COR-L47 (cell line): ENCODE data around the gene NDUFAF8.
"Not testable (repeated sequence)": the region's sequence is repeated elsewhere in the genome, so short reads cannot be mapped to it uniquely, and the experiment has no call there.

Experiments used
- DNase-seq: peaks from one replicate; lab custom pipeline; 2025; lab: John Stamatoyannopoulos, UW

Gene NDUFAF8

DNA sequence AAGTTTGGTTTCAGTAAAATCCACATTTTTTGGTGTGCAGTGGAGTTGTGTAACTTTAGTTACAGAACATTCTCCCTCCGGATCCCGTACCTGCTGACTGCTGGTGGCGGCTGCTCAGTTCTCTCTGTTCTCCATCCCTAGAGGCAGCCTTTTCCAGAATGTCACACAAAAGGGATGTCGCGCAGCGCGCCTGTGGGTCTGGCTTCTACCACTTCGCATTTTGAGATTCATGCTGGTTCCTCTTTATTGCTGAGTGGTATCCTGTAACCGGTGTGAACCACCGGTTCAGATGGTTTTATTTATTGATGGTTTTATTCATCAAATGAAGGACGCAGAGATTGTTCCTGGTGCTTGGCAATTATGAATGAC lies 15.4 kb upstream of the NDUFAF8 start:
- peak; percentile 43 for DNase-seq

DNA sequence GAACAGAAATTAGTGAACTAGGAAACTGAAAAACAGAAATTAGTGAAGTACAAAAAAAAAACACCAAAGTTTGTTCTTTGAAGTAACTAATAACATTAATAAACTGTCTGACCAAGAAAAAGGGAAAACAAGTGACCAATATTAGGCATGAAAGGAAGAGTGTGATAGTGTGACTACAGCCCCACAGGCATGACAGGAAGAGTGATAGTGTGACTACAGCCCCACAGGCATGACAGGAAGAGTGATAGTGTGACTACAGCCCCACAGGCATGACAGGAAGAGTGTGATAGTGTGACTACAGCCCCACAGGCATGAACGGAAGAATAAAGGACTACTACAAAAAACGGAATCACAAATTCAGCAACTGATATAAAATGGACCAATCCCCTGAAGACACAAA lies 11.5 kb upstream of the NDUFAF8 start:
- not testable (repeated sequence) for DNase-seq

DNA sequence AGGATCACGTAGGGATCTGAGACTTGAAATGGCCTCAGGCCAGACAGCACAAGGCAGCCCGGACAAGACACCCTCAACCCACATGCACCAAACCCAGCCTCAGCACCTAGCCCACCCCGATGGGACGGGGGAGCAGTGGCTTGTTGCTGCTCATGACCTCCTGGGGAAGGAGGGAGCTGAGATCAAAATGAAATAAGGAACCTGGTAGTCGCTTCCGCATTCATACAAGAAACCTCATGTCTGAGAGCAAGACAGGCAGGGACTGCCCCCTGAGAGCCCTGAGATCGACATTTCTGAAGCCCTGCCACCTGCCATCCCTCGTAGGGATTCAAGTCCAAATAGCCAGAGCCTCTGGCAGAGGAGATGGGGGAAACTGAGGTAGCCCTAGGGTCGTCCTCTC lies 10.7 kb upstream of the NDUFAF8 start:
- DNase-seq: no peak

DNA sequence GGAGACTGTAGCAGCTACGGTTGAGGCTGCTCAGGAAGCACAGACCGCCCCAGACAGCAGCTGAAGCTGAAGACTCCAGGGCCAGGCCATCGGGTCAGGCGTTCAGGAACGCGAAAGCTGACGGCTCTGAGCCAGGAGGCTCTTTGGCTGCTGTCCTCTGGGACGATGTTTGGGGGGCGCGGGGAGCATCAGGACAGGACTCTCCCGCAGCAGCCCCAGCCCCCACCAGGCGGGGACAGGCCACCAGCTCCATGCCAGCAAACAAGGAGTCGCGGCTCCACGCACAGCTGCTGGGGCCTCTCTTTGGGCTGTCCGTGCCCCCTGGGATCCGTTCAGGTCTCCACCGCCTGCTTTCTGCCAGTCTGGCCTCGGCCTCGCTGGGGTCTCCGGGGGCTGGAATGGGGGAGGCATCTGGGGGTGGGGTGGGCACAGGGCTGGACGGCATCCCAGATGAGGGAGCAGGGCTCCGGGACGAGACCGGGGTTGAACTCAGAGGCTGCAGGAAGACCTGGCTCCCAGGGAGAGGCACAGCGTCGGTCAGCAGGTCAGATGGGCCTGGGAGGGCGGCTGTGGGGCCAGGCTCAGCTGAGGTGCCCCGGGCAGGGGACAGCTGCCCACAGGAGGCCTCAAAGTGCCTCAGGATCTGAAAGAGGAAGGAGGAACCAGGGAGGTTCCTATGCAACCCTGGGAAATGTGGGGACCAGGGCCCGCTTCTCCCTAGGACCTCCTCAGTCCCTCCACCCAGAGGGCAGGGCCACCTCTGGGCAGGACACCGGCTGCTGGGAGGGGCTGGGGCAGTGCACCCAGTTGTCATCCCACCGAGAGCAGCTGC lies 10.1 kb upstream of the NDUFAF8 start:
- no peak for DNase-seq

DNA sequence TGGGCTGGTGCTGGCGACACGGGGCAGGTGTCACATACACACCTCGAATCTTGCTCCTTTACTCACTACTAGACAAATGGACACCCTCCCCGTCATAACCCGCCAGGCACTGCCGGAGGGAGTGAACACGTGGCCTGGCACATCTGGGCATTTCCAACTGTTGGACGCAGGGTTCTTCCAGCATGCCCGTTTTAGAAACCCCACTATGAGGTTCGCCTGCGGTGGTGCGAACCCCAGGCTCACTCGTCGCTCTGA lies 9.5 kb upstream of the NDUFAF8 start:
- no peak for DNase-seq

DNA sequence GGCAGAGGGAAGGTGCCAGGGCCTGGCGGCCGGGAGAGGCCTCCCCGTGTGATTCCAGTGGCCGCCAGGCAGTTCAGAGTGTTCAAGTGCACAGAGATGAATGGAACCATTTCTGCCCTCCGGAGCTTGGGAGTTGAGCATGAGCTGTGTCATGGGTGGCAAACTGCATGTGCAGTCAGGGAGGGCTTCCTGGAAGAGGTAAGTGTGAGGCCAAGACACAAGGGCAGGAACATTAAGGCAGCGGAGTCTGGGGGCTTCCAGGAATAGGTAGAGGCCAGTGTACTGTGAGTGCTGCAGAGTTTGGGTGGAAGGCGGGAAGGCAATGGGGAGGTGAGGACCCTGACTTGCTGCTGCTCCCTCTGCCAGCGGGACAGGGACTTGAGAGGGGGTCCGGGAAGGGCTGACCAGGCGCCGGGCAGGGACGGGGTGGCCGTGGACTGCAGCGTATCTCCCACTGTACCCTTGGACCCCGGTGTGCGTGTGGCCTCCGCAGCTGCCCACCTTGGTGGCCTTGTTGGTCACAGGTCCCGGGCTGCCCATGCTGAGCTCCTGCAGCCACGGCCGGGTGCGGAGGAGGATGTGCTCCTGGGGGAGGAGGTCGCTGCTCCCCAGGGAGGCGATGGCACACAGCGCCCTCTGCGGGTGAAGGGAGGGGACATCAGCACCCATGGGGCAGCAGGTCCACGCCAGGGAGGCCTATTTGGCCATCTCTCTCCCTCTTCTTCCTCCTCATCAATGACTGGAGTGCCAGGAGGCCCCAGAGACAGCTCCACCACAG lies 8.9 kb upstream of the NDUFAF8 start:
- no peak for DNase-seq

DNA sequence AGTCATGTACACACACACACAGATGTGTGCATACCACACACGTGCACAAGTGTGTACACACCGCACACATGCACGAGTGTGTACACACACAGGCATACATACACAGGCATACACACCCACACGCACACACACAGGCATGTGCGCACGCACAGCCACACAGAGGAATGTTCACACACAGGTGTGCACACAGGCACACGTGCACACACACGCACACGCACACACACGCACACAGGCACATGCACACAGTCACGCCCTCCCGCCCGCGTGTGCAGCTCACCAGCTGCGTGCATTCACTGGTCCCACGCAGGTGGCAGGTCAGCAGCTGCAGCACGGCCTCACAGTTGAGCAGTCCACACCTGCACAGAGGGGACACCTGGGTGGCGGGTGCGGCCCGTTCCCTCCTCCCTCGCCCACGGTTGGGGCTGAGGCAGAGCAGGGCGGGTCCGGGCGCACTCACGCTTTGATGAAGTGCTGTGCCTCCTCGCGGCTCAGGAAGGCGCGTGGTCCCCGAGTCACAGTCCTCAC lies 7.9 kb upstream of the NDUFAF8 start:
- no peak for DNase-seq

DNA sequence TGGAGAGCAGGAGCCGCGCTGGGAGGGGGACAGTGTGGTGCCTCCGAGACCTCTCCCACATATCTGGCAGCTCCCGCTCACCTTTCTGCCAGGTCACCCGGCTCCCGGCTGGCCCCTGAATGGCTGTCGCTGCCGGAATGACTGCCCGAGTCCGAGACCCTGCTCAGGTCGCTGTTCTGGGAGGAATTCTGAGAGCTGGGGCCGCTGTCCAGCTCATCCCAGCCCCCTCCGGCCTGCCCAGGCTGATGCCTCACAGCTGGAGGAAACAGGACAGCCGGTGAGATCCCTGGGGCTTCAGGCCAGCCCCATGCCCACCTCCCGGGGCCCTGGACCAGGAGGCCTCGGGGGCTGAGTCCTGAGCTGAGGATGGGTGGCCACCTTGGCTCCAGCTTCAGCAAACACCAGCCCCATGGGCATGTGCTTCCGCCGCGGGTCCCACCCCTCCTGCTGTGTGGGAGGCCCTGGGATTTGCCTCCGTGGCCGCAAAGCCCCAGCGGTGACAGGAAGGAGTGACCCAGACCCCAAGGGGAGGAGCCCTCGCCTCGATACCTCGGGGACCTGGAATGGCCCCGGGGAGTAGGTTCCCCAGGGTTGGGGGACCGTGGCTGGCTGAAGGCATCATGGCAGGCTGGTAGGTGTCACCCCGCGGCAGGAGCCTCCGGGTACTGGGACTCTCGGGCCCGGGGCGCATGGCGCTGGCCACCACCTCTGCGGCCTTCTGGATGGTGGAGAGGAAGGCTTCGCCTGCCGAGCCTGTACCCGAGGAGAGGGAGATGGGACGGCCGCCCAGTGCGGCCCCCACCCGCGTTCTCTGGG lies 7.1 kb upstream of the NDUFAF8 start:
- no peak for DNase-seq

DNA sequence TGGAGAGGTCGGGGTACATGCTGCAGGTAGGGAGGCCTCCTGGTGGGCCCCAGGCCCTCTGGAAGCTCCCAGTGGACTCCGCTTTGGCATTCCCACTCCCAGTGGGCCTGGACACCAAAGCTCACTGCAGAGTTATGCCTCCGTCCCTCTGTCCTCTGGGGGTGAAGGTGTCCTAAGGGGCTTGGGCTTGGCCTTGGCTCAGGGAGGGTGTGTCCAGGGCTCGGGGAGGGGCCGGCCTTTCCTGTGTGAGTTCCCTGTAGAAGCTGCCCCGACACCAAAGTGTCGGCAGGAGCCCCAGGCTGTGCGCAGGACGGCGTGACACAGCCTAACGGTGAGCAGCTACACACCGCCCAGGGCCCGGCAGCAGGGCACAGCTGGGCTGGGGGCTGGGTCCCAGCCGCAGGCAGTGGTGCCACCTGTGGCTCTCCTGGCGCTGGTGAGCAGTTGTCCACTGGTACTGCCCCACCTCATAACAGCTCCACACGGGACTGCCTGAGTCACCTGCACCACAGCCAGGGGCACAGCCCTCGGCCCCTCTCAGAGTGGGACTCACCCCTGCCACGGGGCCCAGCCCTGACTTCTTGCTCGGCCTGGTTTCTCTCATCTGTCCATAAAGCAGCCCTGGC lies 6.4 kb upstream of the NDUFAF8 start:
- no peak for DNase-seq

DNA sequence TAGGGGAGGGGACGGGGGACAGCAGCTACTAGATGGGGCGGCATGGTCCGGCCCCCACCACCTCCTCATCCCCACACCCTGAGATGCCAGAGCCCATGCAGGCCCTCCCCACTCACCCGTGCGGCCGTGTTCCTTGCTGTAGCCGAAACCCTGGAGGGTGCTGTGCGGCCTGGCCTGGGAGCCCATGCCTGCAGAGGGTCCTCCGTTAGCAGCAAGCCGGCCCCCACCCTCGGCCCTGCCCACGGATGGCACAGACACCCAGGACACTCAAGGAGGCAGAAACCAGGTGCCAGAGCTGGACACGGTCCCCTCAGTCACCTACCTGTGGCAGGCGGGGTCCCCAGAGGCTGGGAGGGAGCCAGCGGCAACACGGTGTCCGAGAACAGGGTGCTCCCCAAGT lies 5.8 kb upstream of the NDUFAF8 start:
- DNase-seq: no peak

DNA sequence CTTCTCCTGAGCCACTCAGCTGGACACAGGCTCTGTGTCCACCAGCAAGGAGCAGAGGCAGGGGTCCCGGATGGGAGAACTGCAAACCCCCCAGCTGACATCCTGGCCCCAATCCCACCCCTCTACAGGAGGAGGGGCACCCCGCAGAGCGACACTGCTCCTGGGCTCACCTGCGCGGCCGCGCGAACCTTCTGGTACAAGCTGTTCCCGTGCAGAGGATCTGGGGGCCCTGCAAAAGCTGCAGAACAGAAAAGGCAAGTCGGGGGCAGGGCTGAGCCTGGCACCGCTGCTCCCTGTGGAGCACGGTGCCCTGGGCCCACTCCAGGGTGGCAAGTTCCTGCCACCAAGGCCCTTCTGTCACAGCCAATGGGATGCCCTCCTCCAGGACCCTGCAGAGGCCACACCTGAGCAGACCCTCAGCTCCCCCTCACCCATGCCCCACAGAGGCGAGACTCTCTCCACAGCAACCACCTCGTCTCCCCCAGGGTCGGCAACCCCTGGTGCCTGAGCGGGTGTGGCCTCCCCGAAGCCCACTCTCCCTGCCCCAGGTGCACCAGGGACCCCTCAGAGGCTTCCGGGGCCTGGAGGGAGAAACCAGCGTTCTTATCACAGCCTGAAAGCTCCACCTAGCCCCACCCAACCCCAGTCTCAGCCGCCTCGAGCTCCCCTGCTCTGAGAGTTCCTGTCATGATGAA lies 5.2 kb upstream of the NDUFAF8 start:
- DNase-seq: no peak

DNA sequence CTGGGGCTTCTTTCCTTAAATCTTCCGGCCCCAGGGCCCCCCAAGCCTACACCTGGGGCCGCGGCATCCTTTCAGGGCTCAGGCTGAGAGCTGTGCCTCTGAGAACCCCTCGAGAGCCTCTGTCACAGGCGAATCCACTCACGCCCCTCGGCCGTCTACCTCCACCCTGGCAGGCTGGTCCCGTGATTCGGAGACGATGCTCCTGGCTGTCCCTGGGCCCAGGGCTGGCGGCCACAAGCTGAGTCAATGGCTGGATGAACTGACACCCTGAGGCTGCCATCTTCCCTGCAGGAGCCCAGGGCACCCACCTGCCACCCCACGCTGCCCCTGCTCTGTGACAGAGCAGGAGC lies 4.6 kb upstream of the NDUFAF8 start:
- DNase-seq: no peak

DNA sequence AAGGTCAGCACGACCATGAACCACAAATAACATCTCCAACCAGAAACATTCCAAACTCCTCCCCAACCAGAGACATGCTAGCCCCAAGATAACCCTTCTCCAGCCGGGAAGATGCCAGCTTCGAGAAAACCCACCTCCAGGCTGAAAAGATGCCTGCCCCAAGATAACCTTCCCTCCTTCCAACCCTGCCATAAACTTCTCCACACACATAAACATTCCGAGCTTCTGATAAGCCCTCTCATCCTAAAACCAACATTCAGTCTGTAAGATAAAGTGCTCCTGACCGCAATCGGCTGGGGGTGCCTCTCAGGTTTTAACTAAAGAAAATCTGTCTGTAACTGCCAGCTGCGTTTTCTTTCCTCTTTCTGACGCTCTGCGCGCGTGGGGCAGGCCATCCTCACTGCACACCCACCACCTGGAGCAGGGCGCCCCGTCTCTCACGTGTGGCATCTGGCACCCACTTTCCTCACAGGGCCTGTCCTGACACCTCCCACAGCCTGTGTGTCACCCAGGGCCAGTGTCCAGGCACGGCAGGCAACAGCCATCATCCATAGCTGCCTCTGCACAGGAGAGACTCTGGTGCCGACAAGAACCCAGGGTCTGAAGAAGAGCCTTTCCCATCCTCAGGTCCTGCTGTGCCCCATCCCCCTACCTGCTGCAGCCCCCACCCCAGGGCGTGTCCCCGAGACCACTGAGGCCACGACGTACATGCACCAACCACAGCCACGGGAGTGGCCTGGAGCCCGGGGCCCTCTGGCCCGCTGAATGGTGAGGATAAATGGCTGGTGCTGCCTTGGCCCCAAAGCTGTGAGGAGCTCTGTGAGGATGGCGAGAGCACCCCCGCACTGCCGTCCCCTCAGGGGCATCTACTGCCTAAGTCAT lies 3.9 kb upstream of the NDUFAF8 start:
- no peak for DNase-seq

DNA sequence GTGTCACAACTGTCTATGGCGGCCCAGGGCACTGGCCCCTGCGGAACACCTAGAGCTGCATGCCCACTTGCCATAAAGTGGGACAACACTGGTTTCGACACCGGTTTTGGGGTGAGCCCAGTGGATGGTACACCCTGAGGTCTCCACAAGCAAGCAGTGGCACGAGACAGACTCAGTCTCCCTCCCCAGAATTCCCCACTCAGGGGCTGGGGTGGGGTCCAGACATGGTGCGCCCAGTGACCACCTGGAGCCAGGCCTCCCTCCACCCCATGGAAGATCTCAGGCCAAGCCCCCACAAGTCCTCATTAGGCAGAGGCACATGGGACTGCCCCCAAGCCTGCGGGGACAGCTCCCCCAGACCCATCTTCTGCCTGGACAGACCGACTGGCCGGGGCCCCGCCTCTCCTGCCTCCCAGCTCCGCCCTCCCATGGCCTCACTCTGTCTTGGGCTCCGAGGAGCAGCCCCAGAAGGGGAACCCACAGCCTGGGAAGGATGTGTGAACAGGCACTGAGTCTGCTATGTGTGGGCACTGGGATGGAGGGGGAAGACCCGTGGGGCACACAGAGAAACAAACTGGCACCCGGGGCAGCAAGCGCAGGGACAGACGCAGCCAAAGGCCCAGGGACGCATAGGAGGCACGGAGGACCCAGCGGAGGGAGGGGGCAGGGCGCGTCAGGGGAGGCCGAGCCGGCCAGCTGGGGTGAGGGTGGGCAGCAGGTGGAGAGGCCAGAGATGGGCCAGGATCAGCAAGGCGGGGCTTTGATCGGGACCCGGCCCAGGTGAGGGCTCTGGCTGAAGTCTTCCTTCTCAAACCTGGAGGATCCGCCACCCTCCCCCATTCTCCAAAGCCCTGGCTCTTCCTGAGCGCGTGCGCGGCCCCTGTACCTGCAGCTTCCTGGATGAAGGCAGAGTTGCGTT lies 3.0 kb upstream of the NDUFAF8 start:
- DNase-seq: no peak

DNA sequence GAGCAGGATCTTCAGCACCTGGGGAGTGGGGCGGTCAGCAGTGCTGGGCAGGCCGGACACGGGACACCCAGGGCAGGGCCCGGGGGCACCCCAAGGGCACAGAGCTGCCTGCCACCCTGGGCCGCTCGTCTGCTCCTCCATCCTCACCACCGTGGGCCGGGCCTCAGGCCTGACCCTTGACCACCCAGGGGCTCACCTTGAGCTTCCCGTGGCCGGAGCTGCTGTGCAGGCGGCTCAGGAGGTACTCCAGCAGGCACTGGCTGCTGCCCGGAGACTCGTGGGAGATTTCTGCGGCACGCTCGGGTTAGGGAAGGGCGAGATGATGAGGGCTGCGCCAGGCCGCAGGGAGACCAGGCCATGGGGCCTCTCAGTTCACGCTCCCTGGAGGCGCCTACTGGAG lies 2.3 kb upstream of the NDUFAF8 start:
- no peak for DNase-seq

DNA sequence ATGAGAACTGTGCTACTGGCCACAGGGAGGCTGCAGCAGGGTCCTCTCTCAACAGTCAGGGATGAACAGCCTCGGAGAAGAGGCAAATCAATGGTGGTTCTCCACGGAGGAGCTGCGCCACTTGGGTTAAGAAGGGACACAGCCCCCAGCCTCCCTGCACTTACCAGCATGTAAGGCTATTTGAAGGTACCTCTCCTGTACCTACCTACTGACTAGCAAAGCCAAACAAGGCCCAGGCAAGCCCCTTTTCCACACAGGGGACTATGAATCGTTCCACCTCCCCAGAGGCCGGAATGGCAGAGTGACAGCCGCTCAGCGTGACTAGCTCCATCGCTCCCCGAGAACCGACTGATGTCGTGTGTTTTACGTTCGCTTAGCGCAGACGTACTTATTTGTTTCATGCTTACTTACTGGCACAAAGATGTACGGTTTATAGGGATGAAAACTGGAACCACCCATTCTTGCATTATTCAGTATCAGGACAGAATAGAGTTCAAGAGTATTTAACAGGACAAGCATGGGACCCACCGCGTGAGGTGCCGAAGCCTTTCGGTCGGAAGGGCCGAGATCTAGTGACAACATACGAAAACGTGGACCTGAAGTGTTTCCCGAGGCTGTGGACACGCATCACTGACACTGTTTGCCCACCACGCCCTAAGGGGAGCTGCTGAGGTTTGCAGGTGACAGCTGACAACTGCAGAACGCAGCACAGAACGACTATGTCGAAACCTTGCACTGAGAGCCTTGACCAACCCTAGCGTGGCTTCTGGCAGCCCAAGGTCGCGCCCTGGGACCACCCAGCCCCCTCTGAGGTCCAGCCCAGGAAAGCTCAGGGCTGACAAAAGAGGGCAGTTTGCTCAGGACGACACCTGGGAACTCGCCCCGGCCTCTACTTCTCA lies 1.3 kb upstream of the NDUFAF8 start:
- no peak for DNase-seq

DNA sequence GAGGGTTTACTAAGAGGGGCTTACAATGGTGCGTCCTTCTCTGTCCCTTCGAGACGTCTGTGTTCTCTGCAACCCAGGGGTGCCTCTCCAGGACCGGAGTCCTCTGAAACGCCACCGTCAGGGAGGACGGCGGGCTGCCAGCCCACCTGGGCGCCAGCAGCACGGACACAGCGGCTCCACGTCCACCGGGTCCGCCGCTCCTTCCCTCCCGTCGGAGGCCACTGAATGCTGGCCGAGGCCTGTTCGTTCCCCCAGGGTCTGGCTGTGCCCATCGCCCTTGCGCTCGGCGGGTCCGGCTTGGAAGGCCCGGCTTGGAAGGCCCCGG lies 666 bp upstream of the NDUFAF8 start:
- no peak for DNase-seq

DNA sequence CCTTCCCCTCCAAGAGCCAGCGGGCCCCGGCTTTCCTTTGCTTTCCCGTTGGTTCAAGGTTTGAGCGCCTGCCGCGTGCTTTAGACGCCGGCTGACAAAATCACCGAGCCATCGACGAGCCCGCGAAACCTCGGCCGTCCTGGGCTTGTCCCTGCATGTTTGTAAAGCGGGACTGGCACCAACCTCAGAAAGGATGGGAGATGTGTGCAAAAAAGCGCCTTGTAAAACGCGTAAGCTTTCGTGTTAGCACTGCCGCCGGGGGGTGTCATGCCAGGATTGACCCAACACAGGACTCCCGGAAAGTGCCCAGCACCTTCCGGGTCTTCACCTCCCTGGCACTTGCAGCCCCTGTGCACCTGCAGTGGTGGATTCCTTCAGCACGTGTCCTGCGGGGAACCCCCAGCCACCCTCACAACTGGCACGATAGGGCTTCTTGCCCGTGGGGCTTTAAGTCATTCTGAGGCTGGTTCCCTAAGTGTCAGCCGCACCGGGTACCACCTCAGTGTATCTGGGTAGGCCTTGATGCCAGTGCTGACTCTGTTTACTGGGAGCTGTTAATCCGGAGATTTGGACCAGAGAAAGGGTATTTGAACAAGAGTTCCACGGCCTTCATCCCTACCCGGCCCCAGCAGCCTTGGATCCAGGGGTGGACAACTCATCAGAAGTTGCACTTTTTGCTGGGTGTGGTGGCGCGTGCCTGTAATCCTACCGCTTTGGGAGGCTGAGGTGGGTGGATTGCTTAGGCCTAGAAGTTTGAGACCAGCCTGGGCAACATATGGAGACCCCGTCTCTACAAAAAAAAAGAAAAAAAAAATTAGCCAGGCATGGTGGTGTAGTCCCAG lies 817 bp downstream of the NDUFAF8 start:
- no peak for DNase-seq
